RWPE2 (cell line): ENCODE results near the gene CTBS.

Source experiments
- ATAC-seq: fragments of 200-7000 bp; cut with Tn5 transposase; 3 replicates; pipeline ENCODE4 v1.9.1; 2021; ENCODE audit warnings: low read depth
- DNase-seq: peaks from one replicate; pipeline ENCODE4 v3.0.0-alpha.2; 2020; ENCODE audit warnings: low spot score
- H3K27ac ChIP-seq: fragments of 450-650 bp; 2 replicates; pipeline ENCODE4 v1.5.1; 2017; ENCODE audit warnings: mild to moderate bottlenecking; ENCODE audit not compliant: poor library complexity, severe bottlenecking
- H3K27me3 ChIP-seq: fragments of 250-450 bp; sonication (Bioruptor Pico); 2 replicates; pipeline ENCODE4 v1.5.1; 2021; ENCODE audit warnings: mild to moderate bottlenecking, moderate library complexity; ENCODE audit not compliant: insufficient read depth, poor library complexity, severe bottlenecking
- H3K36me3 ChIP-seq: fragments of 250-450 bp; sonication (Bioruptor Pico); 2 replicates; pipeline ENCODE4 v1.5.1; 2020; ENCODE audit warnings: low read depth, mild to moderate bottlenecking, moderate library complexity
- H3K4me1 ChIP-seq: fragments of 250-450 bp; sonication (Bioruptor Pico); 2 replicates; pipeline ENCODE4 v1.5.1; 2021; ENCODE audit warnings: mild to moderate bottlenecking, moderate library complexity; ENCODE audit not compliant: insufficient read depth, poor library complexity, severe bottlenecking
- H3K4me3 ChIP-seq: fragments of 250-450 bp; sonication (Bioruptor Pico); 2 replicates; pipeline ENCODE4 v1.5.1; 2021; ENCODE audit warnings: mild to moderate bottlenecking, moderate library complexity; ENCODE audit not compliant: severe bottlenecking
- H3K9me3 ChIP-seq: fragments of 250-450 bp; sonication (Bioruptor Pico); 2 replicates; pipeline ENCODE4 v1.5.1; 2021; ENCODE audit warnings: mild to moderate bottlenecking, moderate library complexity; ENCODE audit not compliant: severe bottlenecking
- TF ChIP-seq, protein P1 (sequence below): fragments of 450-650 bp; IDR thresholded peaks from one replicate; pipeline ENCODE4 v1.5.1; 2017; ENCODE audit warnings: mild to moderate bottlenecking, moderate library complexity; ENCODE audit not compliant: poor library complexity, severe bottlenecking

Gene CTBS

DNA sequence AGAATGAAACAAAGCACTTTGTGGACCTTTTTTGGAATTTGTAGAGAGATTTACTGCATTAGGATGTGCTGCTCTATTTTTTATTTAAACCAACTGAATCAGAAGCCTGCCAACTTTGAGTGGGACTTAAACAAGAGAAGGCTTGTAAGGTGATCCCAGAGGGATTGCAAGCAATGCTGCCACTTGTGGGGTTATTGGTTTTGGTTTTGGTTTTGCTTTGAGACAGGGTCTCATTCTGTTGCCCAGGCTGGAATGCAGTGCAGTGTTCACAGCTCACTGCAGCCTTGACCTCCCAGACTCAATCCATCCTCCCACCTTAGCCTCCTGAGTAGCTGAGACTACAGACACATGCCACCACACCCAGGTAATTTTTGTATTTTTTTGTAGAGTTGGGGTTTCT lies 35.6 kb downstream of the CTBS start:
- TF ChIP-seq, protein P1, sequence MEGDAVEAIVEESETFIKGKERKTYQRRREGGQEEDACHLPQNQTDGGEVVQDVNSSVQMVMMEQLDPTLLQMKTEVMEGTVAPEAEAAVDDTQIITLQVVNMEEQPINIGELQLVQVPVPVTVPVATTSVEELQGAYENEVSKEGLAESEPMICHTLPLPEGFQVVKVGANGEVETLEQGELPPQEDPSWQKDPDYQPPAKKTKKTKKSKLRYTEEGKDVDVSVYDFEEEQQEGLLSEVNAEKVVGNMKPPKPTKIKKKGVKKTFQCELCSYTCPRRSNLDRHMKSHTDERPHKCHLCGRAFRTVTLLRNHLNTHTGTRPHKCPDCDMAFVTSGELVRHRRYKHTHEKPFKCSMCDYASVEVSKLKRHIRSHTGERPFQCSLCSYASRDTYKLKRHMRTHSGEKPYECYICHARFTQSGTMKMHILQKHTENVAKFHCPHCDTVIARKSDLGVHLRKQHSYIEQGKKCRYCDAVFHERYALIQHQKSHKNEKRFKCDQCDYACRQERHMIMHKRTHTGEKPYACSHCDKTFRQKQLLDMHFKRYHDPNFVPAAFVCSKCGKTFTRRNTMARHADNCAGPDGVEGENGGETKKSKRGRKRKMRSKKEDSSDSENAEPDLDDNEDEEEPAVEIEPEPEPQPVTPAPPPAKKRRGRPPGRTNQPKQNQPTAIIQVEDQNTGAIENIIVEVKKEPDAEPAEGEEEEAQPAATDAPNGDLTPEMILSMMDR, result no peak
- no peak for DNase-seq
- H3K9me3 ChIP-seq, result no peaks in the 10 kb centered on the region
- no peak overlapping the region for H3K27ac ChIP-seq
- no peaks in the 10 kb centered on the region for H3K27me3 ChIP-seq
- H3K4me1 ChIP-seq, result no peaks in the 10 kb centered on the region
- 0 out of 2 replicates have a peak, but pooled peaks cover under 1% of the 10 kb centered on the region for H3K36me3 ChIP-seq
- no peak overlapping the region for H3K4me3 ChIP-seq
- no peak for ATAC-seq

GRCh38 chr1:84525779-84526178 lies 48.5 kb downstream of the CTBS start:
- Histone ChIP-seq H3K27ac (no peak overlapping the region), H3K4me1 (no peaks in the 10 kb centered on the region), H3K9me3 (no peaks in the 10 kb centered on the region), H3K27me3 (no peaks in the 10 kb centered on the region), H3K36me3 (no peaks in the 10 kb centered on the region), H3K4me3 (no peak overlapping the region)
- ATAC-seq (no peak), DNase-seq (no peak)
- TF ChIP-seq, protein P1, result no peak

- H3K36me3 ChIP-seq, result no peaks in the 10 kb centered on the region
- ATAC-seq (no peak), DNase-seq (no peak)
- TF ChIP-seq, protein P1, result no peak
- H3K9me3 ChIP-seq, result no peaks in the 10 kb centered on the region
- H3K4me3 ChIP-seq, result no peak overlapping the region
- H3K27me3 ChIP-seq, result no peaks in the 10 kb centered on the region
- H3K27ac ChIP-seq, result no peak overlapping the region
- no peaks in the 10 kb centered on the region for H3K4me1 ChIP-seq
Observed at GRCh38 chr1:84524590-84524989, 49.6 kb downstream of the CTBS start.

DNA sequence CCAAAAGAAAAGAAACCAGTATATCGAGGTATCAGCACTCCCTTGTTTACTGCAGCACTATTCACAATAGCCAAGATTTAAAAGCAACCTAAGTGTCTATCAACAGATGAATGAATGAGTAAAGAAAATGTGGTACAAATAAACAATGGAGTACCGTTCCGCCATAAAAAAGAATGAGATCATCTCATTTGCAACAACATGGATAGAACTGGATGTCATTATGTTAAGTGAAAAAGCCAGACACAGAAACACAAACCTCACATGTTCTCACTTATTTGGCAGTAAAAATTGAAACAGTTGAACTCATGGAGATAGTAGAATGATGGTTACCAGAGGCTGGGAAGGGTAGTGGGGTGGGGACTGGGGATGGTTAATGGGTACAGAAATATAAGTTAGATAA lies 63.6 kb downstream of the CTBS start:
- no peak for ATAC-seq
- Histone ChIP-seq H3K4me3 (no peak overlapping the region), H3K27me3 (no peaks in the 10 kb centered on the region), H3K9me3 (no peaks in the 10 kb centered on the region), H3K27ac (no peak overlapping the region), H3K36me3 (no peaks in the 10 kb centered on the region), H3K4me1 (peaks cover 5% of the 10 kb centered on the region)
- DNase-seq, result no peak
- TF ChIP-seq, protein P1, result no peak

- H3K27me3 ChIP-seq, result no peaks in the 10 kb centered on the region
Observed at GRCh38 chr1:84510165-84510564, 64.1 kb downstream of the CTBS start.

More at GRCh38 chr1:84510165-84510564, 64.1 kb downstream of the CTBS start:
- Histone ChIP-seq H3K4me3 (no peak overlapping the region), H3K9me3 (no peaks in the 10 kb centered on the region), H3K36me3 (no peaks in the 10 kb centered on the region), H3K4me1 (peaks cover 5% of the 10 kb centered on the region), H3K27ac (no peak overlapping the region)
- no peak for ATAC-seq
- TF ChIP-seq, protein P1, result no peak
- DNase-seq, result no peak
